Endothelial cell of umbilical vein (primary cell): ENCODE data around the gene CLIC6.

Experiments
- CTCF ChIP-seq, 2 donors: IDR thresholded peaks; 1 replicate in 1 of 2; 2 replicates in 1 of 2; pipeline ENCODE4 v1.5.1; 2011; ENCODE audit warnings: low read length in 2 of 2, mild to moderate bottlenecking in 2 of 2, moderate library complexity in 2 of 2, control low read depth in 1 of 2, inconsistent platforms in 1 of 2, low read depth in 1 of 2; ENCODE audit not compliant: insufficient read depth in 1 of 2; ENCODE audit errors: extremely low read depth in 1 of 2
- EZH2 ChIP-seq: IDR thresholded peaks from 2 replicates; pipeline ENCODE4 v1.6.1; 2012; ENCODE audit warnings: borderline replicate concordance, low read depth, mild to moderate bottlenecking, moderate library complexity, low read length, inconsistent platforms; ENCODE audit not compliant: severe bottlenecking
- MYC ChIP-seq: IDR thresholded peaks from one replicate; pipeline ENCODE4 v1.6.1; 2011; ENCODE audit warnings: mild to moderate bottlenecking, low read depth, low read length
- POLR2A ChIP-seq: IDR thresholded peaks from 2 replicates; pipeline ENCODE4 v1.6.1; 2012; ENCODE audit warnings: low read depth, mild to moderate bottlenecking, control low read depth, low read length

- TF ChIP-seq EZH2 (no peak), CTCF (IDR thresholded peaks at IDR 0.05; ENCODE audit: extremely low read depth in 1 of 2, insufficient read depth in 1 of 2, low read depth in 1 of 2, low read length in 2 of 2) (no peak), MYC (no peak), POLR2A (no peak)
These were observed 46.7 kb downstream of the CLIC6 start for GRCh38 chr21:34715518-34715917.
